SK-N-SH (cell line): ENCODE measurements around the gene SSTR4.

Experiments used
- CTCF ChIP-seq: fragments of 200-600 bp; sonication (generic); IDR thresholded peaks from 2 replicates; pipeline ENCODE4 v1.6.1; 2017; ENCODE audit warnings: antibody characterized with exemption, mild to moderate bottlenecking, moderate library complexity
- EP300 ChIP-seq, 2 experiments: IDR thresholded peaks; 2 replicates each; pipeline versions ENCODE4 v1.4.0 to v1.6.1; 2012; ENCODE audit warnings: borderline replicate concordance in 1 of 2, low read depth in 1 of 2, low read length in 1 of 2
- FOXM1 ChIP-seq: IDR thresholded peaks from 2 replicates; pipeline ENCODE4 v1.4.0; 2012; ENCODE audit warnings: low read depth, mild to moderate bottlenecking
- GATA2 ChIP-seq: sonication (generic); formaldehyde crosslinking; IDR thresholded peaks from 2 replicates; pipeline ENCODE4 v1.5.0; 2020; ENCODE audit warnings: mild to moderate bottlenecking, missing genetic modification reagents
- MXI1 ChIP-seq: IDR thresholded peaks from 2 replicates; pipeline ENCODE4 v1.6.1; 2012; ENCODE audit warnings: mild to moderate bottlenecking, low read depth, low read length, improper control_type of control experiment
- POLR2AphosphoS5 ChIP-seq: IDR thresholded peaks from 2 replicates; pipeline ENCODE4 v1.6.1; 2012; ENCODE audit warnings: low read depth, low read length
- RAD21 ChIP-seq: IDR thresholded peaks from 2 replicates; pipeline ENCODE4 v1.6.1; 2012; ENCODE audit warnings: mild to moderate bottlenecking, low read length
- REST ChIP-seq: IDR thresholded peaks from 2 replicates; pipeline ENCODE4 v1.6.1; 2012; ENCODE audit warnings: mild to moderate bottlenecking, low read depth, low read length, moderate library complexity
- RXRA ChIP-seq: IDR thresholded peaks from 2 replicates; pipeline ENCODE4 v1.4.0; 2012; ENCODE audit warnings: low read depth, mild to moderate bottlenecking, borderline replicate concordance
- SMC3 ChIP-seq: IDR thresholded peaks from 2 replicates; pipeline ENCODE4 v1.6.1; 2012; ENCODE audit warnings: low read depth, low read length, improper control_type of control experiment
- TAF1 ChIP-seq: IDR thresholded peaks from 2 replicates; pipeline ENCODE4 v1.6.1; 2012; ENCODE audit warnings: low read depth, mild to moderate bottlenecking, low read length, moderate library complexity, borderline replicate concordance

- TF ChIP-seq CTCF, result no peak
- TF ChIP-seq RAD21, result no peak
- no peak for TF ChIP-seq TAF1
- no peak for TF ChIP-seq RXRA
- no peak for TF ChIP-seq REST
- TF ChIP-seq SMC3, result no peak
- no peak for TF ChIP-seq POLR2AphosphoS5
- TF ChIP-seq GATA2 (CRISPR knock-in tag), result no peak
- no peak for TF ChIP-seq FOXM1
- no peak for TF ChIP-seq EP300 (IDR thresholded peaks at IDR 0.05; ENCODE audit: borderline replicate concordance in 1 of 2, low read depth in 1 of 2, low read length in 1 of 2)
- no peak for TF ChIP-seq MXI1
These were observed 31.7 kb downstream of the SSTR4 start for GRCh38 chr20:23066772-23067171.
